ENCODE results near the gene SPAG8.

Gene SPAG8

DNA sequence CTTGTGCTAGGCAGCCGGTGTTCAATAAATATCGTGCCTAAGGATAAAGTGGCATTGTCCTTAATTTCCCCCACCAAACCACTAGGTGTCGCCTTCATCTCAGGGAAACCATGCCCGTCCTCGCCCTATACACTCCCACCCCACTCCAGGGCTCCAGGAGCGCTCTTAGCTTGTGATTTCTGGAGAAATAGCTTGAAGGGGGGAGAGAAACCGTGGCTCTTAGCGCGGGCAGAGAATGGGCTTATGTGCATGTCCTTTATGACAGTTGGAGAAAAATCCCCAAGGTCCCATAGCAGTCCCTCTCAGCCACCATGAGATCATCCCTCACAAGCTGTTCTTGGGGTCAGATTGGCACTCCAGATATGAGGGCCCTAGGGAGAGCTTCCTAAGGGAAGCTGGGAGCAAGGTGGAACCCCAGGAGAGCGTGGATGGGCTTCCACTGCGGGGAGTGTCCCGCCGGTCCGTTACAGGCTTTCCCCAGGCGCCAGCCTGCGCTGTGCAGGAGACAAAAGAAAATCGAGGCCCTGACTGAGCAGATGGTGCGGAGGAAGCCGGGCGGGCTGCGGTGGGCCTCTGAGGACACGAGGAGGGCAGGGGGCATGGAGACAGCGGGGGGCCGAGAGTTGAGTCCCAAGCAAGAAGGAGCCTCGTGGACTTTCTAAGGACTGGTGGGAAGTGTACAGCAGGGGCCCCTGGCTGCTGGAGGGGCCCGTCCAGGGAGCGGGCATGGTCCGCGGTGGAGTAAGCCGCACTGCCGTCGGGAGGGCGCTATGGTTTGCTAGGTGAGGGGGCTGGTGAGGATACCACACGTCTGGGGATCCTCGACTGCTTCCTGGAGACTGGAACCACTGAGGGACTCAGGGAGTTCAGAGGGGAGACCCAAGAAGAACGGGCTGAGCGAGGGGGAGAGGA lies 21.4 kb downstream of the SPAG8 start:
- TF ChIP-seq, protein P1, sequence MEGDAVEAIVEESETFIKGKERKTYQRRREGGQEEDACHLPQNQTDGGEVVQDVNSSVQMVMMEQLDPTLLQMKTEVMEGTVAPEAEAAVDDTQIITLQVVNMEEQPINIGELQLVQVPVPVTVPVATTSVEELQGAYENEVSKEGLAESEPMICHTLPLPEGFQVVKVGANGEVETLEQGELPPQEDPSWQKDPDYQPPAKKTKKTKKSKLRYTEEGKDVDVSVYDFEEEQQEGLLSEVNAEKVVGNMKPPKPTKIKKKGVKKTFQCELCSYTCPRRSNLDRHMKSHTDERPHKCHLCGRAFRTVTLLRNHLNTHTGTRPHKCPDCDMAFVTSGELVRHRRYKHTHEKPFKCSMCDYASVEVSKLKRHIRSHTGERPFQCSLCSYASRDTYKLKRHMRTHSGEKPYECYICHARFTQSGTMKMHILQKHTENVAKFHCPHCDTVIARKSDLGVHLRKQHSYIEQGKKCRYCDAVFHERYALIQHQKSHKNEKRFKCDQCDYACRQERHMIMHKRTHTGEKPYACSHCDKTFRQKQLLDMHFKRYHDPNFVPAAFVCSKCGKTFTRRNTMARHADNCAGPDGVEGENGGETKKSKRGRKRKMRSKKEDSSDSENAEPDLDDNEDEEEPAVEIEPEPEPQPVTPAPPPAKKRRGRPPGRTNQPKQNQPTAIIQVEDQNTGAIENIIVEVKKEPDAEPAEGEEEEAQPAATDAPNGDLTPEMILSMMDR (IDR thresholded peaks at IDR 0.05) = peak; percentile 84
- Histone ChIP-seq H3K27ac (peak overlapping the region; percentile 77 to 92), H3K4me3 (peak overlapping the region; percentile 93)
- DNase-seq (ENCODE audit: low spot score) = no peak

DNA sequence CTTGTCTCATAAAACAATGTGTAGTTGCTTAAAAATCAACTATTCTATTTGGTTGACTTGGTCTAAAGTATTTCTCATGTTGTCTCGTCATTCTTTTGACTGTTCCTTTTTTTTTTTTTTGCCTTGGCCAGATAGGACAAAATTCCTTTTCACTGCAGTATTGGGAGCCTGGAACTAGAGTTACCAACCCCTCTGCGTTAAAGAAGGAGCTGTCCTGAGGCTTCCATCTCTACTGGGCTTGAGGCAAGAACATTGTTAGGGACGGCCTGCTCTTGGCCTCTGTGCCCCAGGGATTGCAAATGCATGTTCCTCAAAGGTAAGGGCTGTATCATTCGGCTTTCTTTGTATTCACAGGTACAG lies 22.1 kb downstream of the SPAG8 start:
- no peak for DNase-seq (ENCODE audit: low spot score)
- no peak overlapping the region for H3K4me3 ChIP-seq
- H3K27ac ChIP-seq = no peak overlapping the region
- TF ChIP-seq, protein P1 (IDR thresholded peaks at IDR 0.05) = no peak

- H3K4me3 ChIP-seq = no peak overlapping the region
- TF ChIP-seq, protein P1 (IDR thresholded peaks at IDR 0.05) = no peak
- no peak for DNase-seq (ENCODE audit: low spot score)
- H3K27ac ChIP-seq = no peak overlapping the region
These were observed 22.5 kb downstream of the SPAG8 start for GRCh38 chr9:35789541-35789940.

DNA sequence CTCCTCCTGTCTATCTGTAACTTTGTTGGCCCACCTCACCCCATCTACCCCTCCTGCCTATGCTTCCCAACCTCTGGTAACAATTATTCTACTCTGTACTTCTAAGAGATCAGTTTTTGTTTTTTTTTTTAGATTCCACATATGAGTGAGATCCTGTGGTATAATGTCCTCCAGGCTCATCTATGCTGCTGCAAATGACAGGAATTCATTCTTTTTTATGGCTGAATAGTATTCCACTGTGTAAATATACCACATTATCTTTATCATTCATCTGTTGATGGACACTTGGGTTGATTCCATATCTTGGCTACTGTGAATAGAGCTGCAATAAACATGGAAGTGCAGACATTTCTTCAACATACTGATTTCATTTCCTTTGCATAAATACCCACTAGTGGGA lies 28.6 kb downstream of the SPAG8 start:
- no peak overlapping the region for H3K27ac ChIP-seq
- no peak for DNase-seq (ENCODE audit: low spot score)
- H3K4me3 ChIP-seq = no peak overlapping the region
- TF ChIP-seq, protein P1 (IDR thresholded peaks at IDR 0.05) = no peak

DNA sequence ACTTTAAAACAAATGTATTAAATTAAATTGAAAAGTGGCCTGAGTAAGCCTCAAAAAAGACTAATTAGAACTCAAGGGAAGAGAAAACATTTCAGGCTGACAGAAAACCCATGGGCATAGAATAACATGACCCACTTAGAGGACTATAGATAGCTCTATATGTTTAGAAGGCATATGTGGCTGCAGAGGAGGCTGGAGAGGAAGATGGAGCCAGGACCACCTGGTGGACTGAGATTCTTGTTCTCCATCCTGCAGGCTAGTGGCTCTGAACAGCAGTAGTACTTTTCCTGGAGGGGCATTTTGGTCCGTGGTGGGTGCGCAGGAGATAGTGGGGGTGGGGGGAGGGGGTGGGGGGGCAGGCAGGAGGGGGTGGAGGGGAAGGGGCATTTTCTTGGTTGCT lies 31.0 kb downstream of the SPAG8 start:
- Histone ChIP-seq H3K4me3 (no peak overlapping the region), H3K27ac (no peak overlapping the region)
- TF ChIP-seq, protein P1 (IDR thresholded peaks at IDR 0.05) = no peak
- no peak for DNase-seq (ENCODE audit: low spot score)

DNA sequence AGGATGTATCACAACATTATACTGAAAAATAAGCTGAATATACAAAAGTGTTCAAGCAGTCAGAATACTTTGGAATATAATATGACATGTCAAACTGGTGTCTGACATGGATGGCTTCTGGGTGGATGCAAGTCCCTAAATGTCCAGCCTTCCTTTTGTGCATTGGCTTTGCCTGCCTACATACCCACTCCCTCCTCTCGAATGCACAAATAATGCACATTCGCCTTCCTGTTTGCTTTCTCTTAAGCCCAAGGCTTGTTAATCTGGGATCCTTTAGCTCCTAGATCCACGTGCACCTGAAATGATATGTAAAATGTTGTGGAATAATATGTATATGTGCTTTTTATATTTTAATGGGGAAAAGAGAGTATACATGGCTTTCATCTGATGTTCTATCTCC lies 33.6 kb downstream of the SPAG8 start:
- TF ChIP-seq, protein P1 (IDR thresholded peaks at IDR 0.05) = no peak
- no peak overlapping the region for H3K27ac ChIP-seq
- no peak overlapping the region for H3K4me3 ChIP-seq
- no peak for DNase-seq (ENCODE audit: low spot score)

DNA sequence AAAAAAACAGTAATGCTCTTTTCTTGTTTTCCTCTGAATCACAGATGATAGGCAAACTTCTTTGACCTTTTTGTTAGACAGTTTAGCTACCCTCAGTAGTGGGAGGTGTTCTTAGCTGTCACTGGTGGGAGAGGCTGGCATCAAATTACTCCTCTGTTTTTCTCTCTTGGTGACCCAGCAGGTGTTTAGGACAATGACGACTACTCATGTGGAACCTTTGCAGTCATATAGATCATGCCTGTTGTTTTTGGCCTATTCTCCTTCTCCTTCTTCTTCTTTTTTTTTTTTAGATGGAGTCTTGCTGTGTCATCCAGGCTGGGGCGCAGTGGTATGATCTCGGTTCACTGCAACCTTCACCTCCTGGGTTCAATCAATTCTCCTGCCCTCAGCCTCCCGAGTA lies 36.0 kb downstream of the SPAG8 start:
- DNase-seq (ENCODE audit: low spot score) = no peak
- no peak overlapping the region for H3K4me3 ChIP-seq
- TF ChIP-seq, protein P1 (IDR thresholded peaks at IDR 0.05) = no peak
- no peak overlapping the region for H3K27ac ChIP-seq
